ENCODE results near the gene TDRD1.

DNA sequence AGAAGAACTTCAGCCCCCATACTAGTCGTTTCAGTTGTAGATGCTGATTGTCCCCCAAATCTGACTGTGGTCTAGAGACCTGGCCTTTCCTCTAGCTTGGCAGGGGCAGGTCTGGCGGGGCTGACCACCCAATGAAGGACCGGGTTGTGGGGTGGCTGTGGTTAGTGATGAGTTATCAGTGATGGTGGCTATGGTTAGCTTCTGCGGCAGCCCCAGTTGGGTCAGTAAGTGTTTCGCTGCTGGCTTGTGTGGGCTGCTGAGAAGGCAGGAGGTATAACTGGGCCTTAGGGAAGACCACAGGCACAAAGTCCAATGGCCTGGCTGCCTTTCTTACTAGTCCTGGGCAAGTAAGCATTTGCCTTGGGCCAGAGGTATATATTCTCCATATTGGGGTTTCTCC is 81.2 kb downstream of the TDRD1 start:
- TF ChIP-seq POLR2A (IDR thresholded peaks at IDR 0.05) (no peak), EP300 (IDR thresholded peaks at IDR 0.05) (no peak), POLR2AphosphoS5 (IDR thresholded peaks at IDR 0.05) (no peak)

All from suprapubic skin (tissue), 4 donors.